SK-N-SH (cell line): ENCODE results near the gene SLC38A2. TPM values are rescaled to one million over a fixed set of nuclear protein-coding genes. Genes with fewer than 3 reads are reported as not detected.

Experiments used
- CTCF ChIA-PET: fragments of 300-600, 350-600 bp; formaldehyde crosslinking; extraction: SDS; loops from one replicate; lab custom pipeline; 2021; lab: Yijun Ruan, JAX
- POLR2A ChIA-PET: fragments of 350-600 bp; sonication (Branson Sonifier 250); formaldehyde crosslinking; extraction: SDS; loops from one replicate; lab custom pipeline; 2020; ENCODE audit warnings: antibody characterized with exemption, inconsistent platforms; lab: Yijun Ruan, JAX
- DNase-seq: peaks from one replicate; pipeline ENCODE4 v3.0.0; 2012
- H2AFZ ChIP-seq: fragments of 200-600 bp; sonication (generic); 2 replicates; pipeline ENCODE4 v1.8.1; 2016; ENCODE audit warnings: antibody characterized with exemption, mild to moderate bottlenecking, low read depth
- H3F3A ChIP-seq: fragments of 200-600 bp; sonication (generic); replicated peaks from 2 replicates; pipeline ENCODE3; 2016; ENCODE audit warnings: antibody characterized with exemption, mild to moderate bottlenecking; ENCODE audit not compliant: insufficient read depth
- H3K27ac ChIP-seq, 2 experiments: fragments of 200-500 bp in 1 of 2; fragments of 200-600 bp in 1 of 2; sonication (Bioruptor generic) in 1 of 2; sonication (generic), shearing (Covaris generic) in 1 of 2; 2 replicates each; pipeline versions ENCODE4 v1.5.1 to v1.6.1; 2014 to 2016; ENCODE audit warnings: low read depth in 2 of 2, inconsistent platforms in 1 of 2, low read length in 1 of 2, mild to moderate bottlenecking in 1 of 2, mixed read lengths in 1 of 2
- H3K27me3 ChIP-seq: fragments of 200-600 bp; sonication (generic), shearing (Covaris generic); 2 replicates; pipeline ENCODE4 v1.6.1; 2016; ENCODE audit warnings: mixed run types; ENCODE audit not compliant: insufficient read depth
- H3K36me3 ChIP-seq, 2 experiments: fragments of 200-500 bp in 1 of 2; fragments of 200-600 bp in 1 of 2; sonication (Bioruptor generic) in 1 of 2; sonication (generic) in 1 of 2; replicated peaks in 1 of 2; 2 replicates each; pipeline versions ENCODE3 to v1.5.1; 2014 to 2016; ENCODE audit warnings: low read length in 1 of 2, mild to moderate bottlenecking in 1 of 2; ENCODE audit not compliant: insufficient read depth in 2 of 2, control insufficient read depth in 1 of 2
- H3K4me1 ChIP-seq, 2 experiments: fragments of 200-500 bp in 1 of 2; fragments of 200-600 bp in 1 of 2; sonication (Bioruptor generic) in 1 of 2; sonication (generic), shearing (Covaris generic) in 1 of 2; 2 replicates each; pipeline versions ENCODE4 v1.5.1 to v1.6.1; 2014 to 2016; ENCODE audit warnings: low read depth in 1 of 2, low read length in 1 of 2, mixed run types in 1 of 2; ENCODE audit not compliant: insufficient read depth in 2 of 2, control insufficient read depth in 1 of 2
- H3K4me2 ChIP-seq: fragments of 200-600 bp; sonication (generic), shearing (Covaris generic); 2 replicates; pipeline ENCODE4 v1.6.1; 2017; ENCODE audit warnings: mixed run types
- H3K4me3 ChIP-seq, 2 experiments: fragments of 200-500 bp in 1 of 2; fragments of 200-600 bp in 1 of 2; sonication (Bioruptor generic) in 1 of 2; sonication (generic), shearing (Covaris generic) in 1 of 2; 2 replicates each; pipeline versions ENCODE4 v1.5.1 to v1.8.1; 2014 to 2016; ENCODE audit warnings: low read depth in 2 of 2, inconsistent platforms in 1 of 2, low read length in 1 of 2, mild to moderate bottlenecking in 1 of 2, mixed read lengths in 1 of 2, moderate library complexity in 1 of 2
- H3K79me2 ChIP-seq: fragments of 200-600 bp; sonication (generic); 2 replicates; pipeline ENCODE4 v1.8.1; 2017; ENCODE audit warnings: mild to moderate bottlenecking; ENCODE audit not compliant: insufficient read depth
- H3K9ac ChIP-seq: fragments of 200-600 bp; sonication (generic); 2 replicates; pipeline ENCODE4 v1.6.1; 2017; ENCODE audit warnings: mixed run types
- H3K9me2 ChIP-seq: fragments of 200-600 bp; sonication (generic); 2 replicates; pipeline ENCODE4 v1.6.1; 2017; ENCODE audit warnings: mixed run types
- H3K9me3 ChIP-seq: fragments of 200-600 bp; sonication (generic); 2 replicates; pipeline ENCODE4 v1.6.1; 2017; ENCODE audit warnings: mixed run types, mild to moderate bottlenecking, moderate library complexity
- H4K20me1 ChIP-seq: fragments of 200-600 bp; sonication (generic); 2 replicates; pipeline ENCODE4 v1.6.1; 2017; ENCODE audit warnings: mild to moderate bottlenecking, mixed run types; ENCODE audit not compliant: insufficient read depth
- CHD2 ChIP-seq: fragments of 150-350 bp; IDR thresholded peaks from 2 replicates; pipeline ENCODE4 v1.6.1; 2018; ENCODE audit warnings: low read length; ENCODE audit not compliant: partially characterized antibody
- ELF1 ChIP-seq: IDR thresholded peaks from 2 replicates; pipeline ENCODE4 v1.4.0; 2012
- EP300 ChIP-seq, 2 experiments: IDR thresholded peaks; 2 replicates each; pipeline versions ENCODE4 v1.4.0 to v1.6.1; 2012; ENCODE audit warnings: borderline replicate concordance in 1 of 2, low read depth in 1 of 2, low read length in 1 of 2
- EZH2phosphoT487 ChIP-seq: fragments of 200-600 bp; sonication (generic); IDR thresholded peaks from 2 replicates; pipeline ENCODE4 v1.6.1; 2017; ENCODE audit warnings: low read depth, mixed run types, mild to moderate bottlenecking, antibody characterized with exemption, moderate library complexity, borderline replicate concordance
- GATA2 ChIP-seq: sonication (generic); formaldehyde crosslinking; IDR thresholded peaks from 2 replicates; pipeline ENCODE4 v1.5.0; 2020; ENCODE audit warnings: mild to moderate bottlenecking, missing genetic modification reagents
- MAX ChIP-seq: IDR thresholded peaks from 2 replicates; pipeline ENCODE4 v1.4.0; 2012; ENCODE audit warnings: low read depth
- MEF2A ChIP-seq: IDR thresholded peaks from 2 replicates; pipeline ENCODE4 v1.4.0; 2012; ENCODE audit warnings: low read depth, borderline replicate concordance
- NFIC ChIP-seq: IDR thresholded peaks from 2 replicates; pipeline ENCODE4 v1.4.0; 2012; ENCODE audit warnings: borderline replicate concordance
- POLR2AphosphoS5 ChIP-seq: IDR thresholded peaks from 2 replicates; pipeline ENCODE4 v1.6.1; 2012; ENCODE audit warnings: low read depth, low read length
- RAD21 ChIP-seq: IDR thresholded peaks from 2 replicates; pipeline ENCODE4 v1.6.1; 2012; ENCODE audit warnings: mild to moderate bottlenecking, low read length
- RCOR1 ChIP-seq: fragments of 150-350 bp; IDR thresholded peaks from 2 replicates; pipeline ENCODE4 v1.6.1; 2017; ENCODE audit warnings: antibody characterized with exemption, low read length
- REST ChIP-seq: IDR thresholded peaks from 2 replicates; pipeline ENCODE4 v1.6.1; 2012; ENCODE audit warnings: mild to moderate bottlenecking, low read depth, low read length, moderate library complexity
- RXRA ChIP-seq: IDR thresholded peaks from 2 replicates; pipeline ENCODE4 v1.4.0; 2012; ENCODE audit warnings: low read depth, mild to moderate bottlenecking, borderline replicate concordance
- SMC3 ChIP-seq: IDR thresholded peaks from 2 replicates; pipeline ENCODE4 v1.6.1; 2012; ENCODE audit warnings: low read depth, low read length, improper control_type of control experiment
- TAF1 ChIP-seq: IDR thresholded peaks from 2 replicates; pipeline ENCODE4 v1.6.1; 2012; ENCODE audit warnings: low read depth, mild to moderate bottlenecking, low read length, moderate library complexity, borderline replicate concordance
- TCF12 ChIP-seq: IDR thresholded peaks from 2 replicates; pipeline ENCODE4 v1.4.0; 2012
- TEAD4 ChIP-seq: IDR thresholded peaks from 2 replicates; pipeline ENCODE4 v1.4.0; 2012; ENCODE audit warnings: mild to moderate bottlenecking, borderline replicate concordance; ENCODE audit not compliant: insufficient read depth
- USF1 ChIP-seq: IDR thresholded peaks from 2 replicates; pipeline ENCODE4 v1.4.0; 2012; ENCODE audit warnings: low read depth, borderline replicate concordance
- ZBTB33 ChIP-seq: IDR thresholded peaks from 2 replicates; pipeline ENCODE4 v1.4.0; 2012; ENCODE audit warnings: low read depth, borderline replicate concordance
- WGBS: methylation state at CpG from one replicate; pipeline ENCODE4 v1.1.6; 2017; ENCODE audit warnings: low lambda C conversion rate; 5-methylcytosine and 5-hydroxymethylcytosine counted together
- polyA plus RNA-seq, 3 experiments: library from polyadenylated mRNA; depleted of rRNA; stranded (reverse); fragments of >200 nt; gene quantifications; 2 replicates each; pipeline ENCODE4 v1.2.3, GENCODE V29; 2012

The SLC38A2 gene
- polyA plus RNA-seq, 1 of the 3 experiments (the other 2 are of a cell fraction), result 135 TPM

- peaks cover 100% of the 10 kb centered on the region for H3F3A ChIP-seq
- H3K9me2 ChIP-seq, result no peaks in the 10 kb centered on the region
- ChIA-PET POLR2A (no interaction called here), CTCF (interaction anchor here (1.5 kb wide), 1 partner anchor 237 kb away, joined by 5 read pairs; no protein-coding TSS in a partner anchor)
- peaks cover 41% of the 10 kb centered on the region for H3K79me2 ChIP-seq
- no peaks in the 10 kb centered on the region for H3K9me3 ChIP-seq
- no peak overlapping the region for H3K9ac ChIP-seq
- TF ChIP-seq EP300 (IDR thresholded peaks at IDR 0.05; ENCODE audit: borderline replicate concordance in 1 of 2, low read depth in 1 of 2, low read length in 1 of 2), result no peak
- peak; percentile 53; the same call in 1 of the 2 replicates for TF ChIP-seq POLR2AphosphoS5
- H3K4me2 ChIP-seq, result peak overlapping the region; percentile 10; the same call in 1 of the 2 replicates
- 94% methylated on average over 2 of the region's 2 CpGs for WGBS
- no peaks in the 10 kb centered on the region for H3K27me3 ChIP-seq
- H3K36me3 ChIP-seq, result peaks cover 79 to 84% of the 10 kb centered on the region in 2 experiments
- peak overlapping the region in 1 of 2 experiments; percentile 94; a peak in 1 of 4 replicates for H3K27ac ChIP-seq
- H2AFZ ChIP-seq, result no peak overlapping the region
- DNase-seq, result no peak
- peaks cover 3 to 32% of the 10 kb centered on the region in 2 experiments; a peak in 3 of 4 replicates for H3K4me1 ChIP-seq
- no peak overlapping the region for H3K4me3 ChIP-seq
- H4K20me1 ChIP-seq, result peaks cover 100% of the 10 kb centered on the region
These were observed 10.9 kb downstream of the SLC38A2 start for GRCh38 chr12:46361667-46362034.

- CTCF ChIA-PET, result no interaction called here
- 99% methylated on average over 2 of the region's 2 CpGs for WGBS
- no peaks in the 10 kb centered on the region for H3K9me2 ChIP-seq
- H4K20me1 ChIP-seq, result peaks cover 96% of the 10 kb centered on the region
- peak overlapping the region in 1 of 2 experiments; percentile 94; a peak in 1 of 4 replicates for H3K27ac ChIP-seq
- peaks cover 36% of the 10 kb centered on the region for H3K79me2 ChIP-seq
- H3K4me1 ChIP-seq, result peaks cover 3 to 26% of the 10 kb centered on the region in 2 experiments; a peak in 3 of 4 replicates
- POLR2A ChIA-PET, result no interaction called here
- no peak overlapping the region for H3K4me3 ChIP-seq
- peaks cover 99% of the 10 kb centered on the region for H3F3A ChIP-seq
- no peak overlapping the region for H3K9ac ChIP-seq
- H3K27me3 ChIP-seq, result no peaks in the 10 kb centered on the region
- peak overlapping the region; percentile 10; the same call in 1 of the 2 replicates for H3K4me2 ChIP-seq
- H2AFZ ChIP-seq, result no peak overlapping the region
- DNase-seq, result no peak
- no peaks in the 10 kb centered on the region for H3K9me3 ChIP-seq
- H3K36me3 ChIP-seq, result peaks cover 73 to 78% of the 10 kb centered on the region in 2 experiments
- no peak for TF ChIP-seq GATA2 (CRISPR knock-in tag)
- TF ChIP-seq RAD21, result no peak
- no peak; the same call in 1 of the 2 replicates for TF ChIP-seq POLR2AphosphoS5
- no peak for TF ChIP-seq EP300 (IDR thresholded peaks at IDR 0.05; ENCODE audit: borderline replicate concordance in 1 of 2, low read depth in 1 of 2, low read length in 1 of 2)
- TF ChIP-seq TEAD4, result no peak
- no peak for TF ChIP-seq REST
- TF ChIP-seq ZBTB33, result no peak
- no peak for TF ChIP-seq RCOR1
- TF ChIP-seq RXRA, result no peak
- TF ChIP-seq TCF12, result no peak
- no peak for TF ChIP-seq ELF1
- TF ChIP-seq NFIC, result no peak
- no peak for TF ChIP-seq MEF2A
- TF ChIP-seq USF1, result no peak
- no peak for TF ChIP-seq MAX
- no peak for TF ChIP-seq TAF1
- TF ChIP-seq CHD2, result no peak
- TF ChIP-seq EZH2phosphoT487, result no peak
- no peak for TF ChIP-seq SMC3
These were observed 11.5 kb downstream of the SLC38A2 start for GRCh38 chr12:46360908-46361666.
